HepG2 (cell line): Measurements from ENCODE around the gene POU2AF2.

ENCODE experiments used
- CTCF ChIP-seq: sonication (generic); formaldehyde crosslinking; IDR thresholded peaks from 2 replicates; pipeline ENCODE4 v1.5.0; 2020; ENCODE audit warnings: mild to moderate bottlenecking, missing genetic modification reagents, moderate library complexity
- ETS1 ChIP-seq: sonication (generic); formaldehyde crosslinking; IDR thresholded peaks from 2 replicates; pipeline ENCODE4 v1.4.0; 2020; ENCODE audit warnings: missing genetic modification reagents
- FOXM1 ChIP-seq: sonication (generic); formaldehyde crosslinking; IDR thresholded peaks from 2 replicates; pipeline ENCODE4 v1.5.0; 2020; ENCODE audit warnings: missing genetic modification reagents
- HOMEZ ChIP-seq: IDR thresholded peaks from 2 replicates; pipeline ENCODE4 v1.6.1; 2016; ENCODE audit warnings: low read depth
- MAFG ChIP-seq: sonication (generic); formaldehyde crosslinking; IDR thresholded peaks from 2 replicates; pipeline ENCODE4 v1.5.1; 2020; ENCODE audit warnings: mild to moderate bottlenecking, missing genetic modification reagents
- MAX ChIP-seq: IDR thresholded peaks from 2 replicates; pipeline ENCODE4 v1.6.1; 2012; ENCODE audit warnings: inconsistent platforms
- RNF2 ChIP-seq: fragments of 450-650 bp; conservative IDR thresholded peaks from 2 replicates; pipeline ENCODE4 v1.6.1; 2016; ENCODE audit warnings: low read depth
- SMARCC2 ChIP-seq: fragments of 450-650 bp; IDR thresholded peaks from 2 replicates; pipeline ENCODE4 v1.6.1; 2017; ENCODE audit warnings: antibody characterized with exemption, mild to moderate bottlenecking
- SP1 ChIP-seq, 2 experiments: fragments of 450-650 bp in 1 of 2; sonication (generic) in 1 of 2; formaldehyde crosslinking in 1 of 2; IDR thresholded peaks; 2 replicates each; pipeline versions ENCODE4 v1.4.0 to v1.6.1; 2016 to 2020; ENCODE audit warnings: missing genetic modification reagents in 1 of 2
- ZBTB21 ChIP-seq: sonication (generic); formaldehyde crosslinking; IDR thresholded peaks from 2 replicates; pipeline ENCODE4 v1.4.0; 2020; ENCODE audit warnings: missing genetic modification reagents
- ZFP36 ChIP-seq: fragments of 150-350 bp; IDR thresholded peaks from 2 replicates; pipeline ENCODE4 v1.6.1; 2018; ENCODE audit warnings: borderline replicate concordance, low read length, low read depth; ENCODE audit not compliant: partially characterized antibody
- ZHX1 ChIP-seq: sonication (generic); formaldehyde crosslinking; IDR thresholded peaks from 2 replicates; pipeline ENCODE4 v1.8.1; 2022; ENCODE audit warnings: low read depth, mild to moderate bottlenecking, missing genetic modification reagents

GRCh38 chr11:111205632-111206385 is 39.7 kb upstream of the POU2AF2 start:
- TF ChIP-seq MAX, result no peak
- TF ChIP-seq ETS1, result no peak
- TF ChIP-seq CTCF (CRISPR knock-in tag), result no peak
- TF ChIP-seq RNF2, result no peak
- TF ChIP-seq SMARCC2, result no peak
- TF ChIP-seq MAFG (CRISPR knock-in tag), result no peak
- no peak for TF ChIP-seq HOMEZ (CRISPR knock-in tag)
- no peak for TF ChIP-seq ZFP36
- no peak for TF ChIP-seq FOXM1 (CRISPR knock-in tag)
- TF ChIP-seq SP1 (IDR thresholded peaks at IDR 0.05), result no peak
- TF ChIP-seq SP1 (CRISPR knock-in tag; IDR thresholded peaks at IDR 0.05), result no peak
- TF ChIP-seq ZBTB21 (CRISPR knock-in tag), result no peak
- no peak for TF ChIP-seq ZHX1
